Astrocyte of the cerebellum (primary cell): ENCODE results near the gene CFAP299.
"Not testable (repeated sequence)": the region's sequence is repeated elsewhere in the genome, so short reads cannot be mapped to it uniquely, and the experiment has no call there.

Source experiments
- DNase-seq: peaks from one replicate; pipeline ENCODE4 v3.0.0-alpha.2; 2011; ENCODE audit warnings: low read depth
- H3K4me3 ChIP-seq: 2 replicates; pipeline ENCODE4 v1.5.1; 2011; ENCODE audit warnings: mild to moderate bottlenecking, low read depth, low read length, moderate library complexity
- CTCF ChIP-seq: IDR thresholded peaks from 2 replicates; pipeline ENCODE4 v1.5.1; 2012; ENCODE audit warnings: low read length, low read depth, moderate library complexity, mild to moderate bottlenecking; ENCODE audit errors: missing control alignments
- in situ Hi-C: cut with HindIII; loops from 2 replicates; pipeline ENCODE4 v1.10.0; 2017; ENCODE audit warnings: low sequenced_read_pairs

Gene CFAP299

GRCh38 chr4:80781431-80781830 lies 445.9 kb downstream of the CFAP299 start:
- DNase-seq: no peak
- in situ Hi-C loops: no loop called here
- no peak for TF ChIP-seq CTCF
- H3K4me3 ChIP-seq: no peak overlapping the region

GRCh38 chr4:80787306-80787705 lies 451.8 kb downstream of the CFAP299 start:
- no peak for DNase-seq
- in situ Hi-C loops: no loop called here
- TF ChIP-seq CTCF: no peak
- no peak overlapping the region for H3K4me3 ChIP-seq

GRCh38 chr4:80788798-80789197 lies 453.3 kb downstream of the CFAP299 start:
- H3K4me3 ChIP-seq: no peak overlapping the region
- in situ Hi-C loops: no loop called here
- TF ChIP-seq CTCF: no peak
- peak; percentile 32 for DNase-seq

- no peak for TF ChIP-seq CTCF
- DNase-seq: no peak
- no peak overlapping the region for H3K4me3 ChIP-seq
- in situ Hi-C loops: no loop called here
Observed at GRCh38 chr4:80790152-80790551, 454.6 kb downstream of the CFAP299 start.

- in situ Hi-C loops, DNase-seq, H3K4me3 ChIP-seq: not testable (repeated sequence)
Observed at GRCh38 chr4:80793660-80794059, 458.1 kb downstream of the CFAP299 start.

GRCh38 chr4:80798082-80798481 lies 462.6 kb downstream of the CFAP299 start:
- DNase-seq: no peak
- H3K4me3 ChIP-seq: no peak overlapping the region
- TF ChIP-seq CTCF: no peak
- in situ Hi-C loops: no loop called here

- in situ Hi-C loops: not testable (repeated sequence)
Observed at GRCh38 chr4:80800719-80801118, 465.2 kb downstream of the CFAP299 start.

GRCh38 chr4:80803337-80803736 lies 467.8 kb downstream of the CFAP299 start:
- H3K4me3 ChIP-seq: no peak overlapping the region
- in situ Hi-C loops: no loop called here
- no peak for TF ChIP-seq CTCF
- DNase-seq: no peak

More at GRCh38 chr4:80800719-80801118, 465.2 kb downstream of the CFAP299 start:
- H3K4me3 ChIP-seq, DNase-seq: not testable (repeated sequence)
